Measurements from ENCODE around the gene RABGAP1L. TPM values are rescaled to one million over a fixed set of nuclear protein-coding genes. Genes with fewer than 3 reads are reported as not detected.

Gene RABGAP1L
- total RNA-seq, 2 experiments from 2014 or later, result 59.8 to 67.6 TPM

DNA sequence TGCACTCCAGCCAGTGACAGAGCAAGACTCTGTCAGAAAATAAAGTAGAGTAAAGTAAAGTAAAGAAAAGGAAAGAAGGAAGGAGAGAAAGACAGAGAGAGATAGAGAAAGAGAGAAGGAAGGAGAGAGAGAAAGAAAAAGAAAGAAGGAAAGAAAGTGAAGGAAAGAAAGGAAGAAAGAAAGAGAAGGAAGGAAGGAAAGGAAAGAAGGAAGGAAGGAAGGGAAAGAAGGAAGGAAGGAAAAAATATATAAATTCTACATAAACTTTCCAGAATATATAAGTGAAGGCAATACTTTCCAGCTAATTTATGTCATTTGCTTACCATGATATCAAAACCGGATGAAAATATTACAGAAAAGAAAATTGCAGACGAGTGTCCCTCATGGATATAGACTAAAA, 216.7 kb downstream of the RABGAP1L start:
- Histone ChIP-seq H3K4me1 (ENCODE audit: insufficient read depth, low read length) (no peaks in the 10 kb centered on the region), H3K4me3 (ENCODE audit: low read length) (no peak overlapping the region), H3K9me3 (ENCODE audit: control insufficient read depth in 1 of 2, insufficient read depth in 1 of 2, low read length in 2 of 2) (no peaks in the 10 kb centered on the region), H3K27me3 (ENCODE audit: control insufficient read depth in 1 of 2, insufficient read depth in 2 of 2, low read length in 2 of 2) (no peaks in the 10 kb centered on the region), H3K27ac (ENCODE audit: low read depth in 1 of 2, low read length in 2 of 2) (no peak overlapping the region), H3K36me3 (ENCODE audit: insufficient read depth, low read length) (no peaks in the 10 kb centered on the region)
- H3K4me3 Mint-ChIP-seq, result no peak overlapping the region
- ATAC-seq (ENCODE audit: poor library complexity) (no peak), DNase-seq (no peak)
- H3K27ac Mint-ChIP-seq, result no peak overlapping the region
- H3K4me1 Mint-ChIP-seq (ENCODE audit: low read depth), result no peaks in the 10 kb centered on the region
- ChIA-PET CTCF (no interaction called here), POLR2A (no interaction called here)
- H3K36me3 Mint-ChIP-seq (ENCODE audit: low read depth), result peaks cover 58% of the 10 kb centered on the region
- no peaks in the 10 kb centered on the region for H3K27me3 Mint-ChIP-seq
- intact Hi-C loops (cut with DNase I, micrococcal nuclease), result no loop called here
- TF ChIP-seq, protein P1, sequence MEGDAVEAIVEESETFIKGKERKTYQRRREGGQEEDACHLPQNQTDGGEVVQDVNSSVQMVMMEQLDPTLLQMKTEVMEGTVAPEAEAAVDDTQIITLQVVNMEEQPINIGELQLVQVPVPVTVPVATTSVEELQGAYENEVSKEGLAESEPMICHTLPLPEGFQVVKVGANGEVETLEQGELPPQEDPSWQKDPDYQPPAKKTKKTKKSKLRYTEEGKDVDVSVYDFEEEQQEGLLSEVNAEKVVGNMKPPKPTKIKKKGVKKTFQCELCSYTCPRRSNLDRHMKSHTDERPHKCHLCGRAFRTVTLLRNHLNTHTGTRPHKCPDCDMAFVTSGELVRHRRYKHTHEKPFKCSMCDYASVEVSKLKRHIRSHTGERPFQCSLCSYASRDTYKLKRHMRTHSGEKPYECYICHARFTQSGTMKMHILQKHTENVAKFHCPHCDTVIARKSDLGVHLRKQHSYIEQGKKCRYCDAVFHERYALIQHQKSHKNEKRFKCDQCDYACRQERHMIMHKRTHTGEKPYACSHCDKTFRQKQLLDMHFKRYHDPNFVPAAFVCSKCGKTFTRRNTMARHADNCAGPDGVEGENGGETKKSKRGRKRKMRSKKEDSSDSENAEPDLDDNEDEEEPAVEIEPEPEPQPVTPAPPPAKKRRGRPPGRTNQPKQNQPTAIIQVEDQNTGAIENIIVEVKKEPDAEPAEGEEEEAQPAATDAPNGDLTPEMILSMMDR (IDR thresholded peaks at IDR 0.05), result no peak
- no peaks in the 10 kb centered on the region for H3K9me3 Mint-ChIP-seq

DNA sequence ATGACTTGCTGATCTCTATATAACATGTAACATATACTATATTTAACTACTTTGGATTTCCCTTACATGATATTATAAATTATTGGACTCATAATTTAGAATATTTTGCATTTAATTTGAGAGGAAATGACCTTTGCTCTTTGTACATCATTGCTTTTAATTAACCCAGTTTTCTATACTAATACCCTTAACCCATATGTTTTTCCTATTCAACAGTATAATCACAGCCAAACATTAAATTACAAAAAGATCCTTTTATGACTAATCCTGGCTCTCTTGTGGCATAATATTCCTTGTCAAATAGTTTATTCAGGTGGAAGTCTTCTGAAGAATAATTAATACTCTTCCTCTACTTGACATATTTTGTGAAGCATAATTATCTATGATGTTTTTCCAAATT, 232.4 kb downstream of the RABGAP1L start:
- Histone ChIP-seq H3K36me3 (ENCODE audit: insufficient read depth, low read length) (peaks cover 15% of the 10 kb centered on the region), H3K9me3 (ENCODE audit: control insufficient read depth in 1 of 2, insufficient read depth in 1 of 2, low read length in 2 of 2) (no peaks in the 10 kb centered on the region), H3K4me1 (ENCODE audit: insufficient read depth, low read length) (no peaks in the 10 kb centered on the region), H3K27me3 (ENCODE audit: control insufficient read depth in 1 of 2, insufficient read depth in 2 of 2, low read length in 2 of 2) (no peaks in the 10 kb centered on the region), H3K27ac (ENCODE audit: low read depth in 1 of 2, low read length in 2 of 2) (no peak overlapping the region), H3K4me3 (ENCODE audit: low read length) (no peak overlapping the region)
- intact Hi-C loops (cut with DNase I, micrococcal nuclease), result no loop called here
- ChIA-PET POLR2A (no interaction called here), CTCF (no interaction called here)
- H3K27me3 Mint-ChIP-seq, result no peaks in the 10 kb centered on the region
- H3K9me3 Mint-ChIP-seq, result peaks cover 2% of the 10 kb centered on the region
- no peak for DNase-seq
- peaks cover 50% of the 10 kb centered on the region for H3K36me3 Mint-ChIP-seq (ENCODE audit: low read depth)
- H3K27ac Mint-ChIP-seq, result no peak overlapping the region
- ATAC-seq (ENCODE audit: poor library complexity), result no peak
- no peak overlapping the region for H3K4me3 Mint-ChIP-seq
- no peaks in the 10 kb centered on the region for H3K4me1 Mint-ChIP-seq (ENCODE audit: low read depth)
- TF ChIP-seq, protein P1 (IDR thresholded peaks at IDR 0.05), result no peak

DNA sequence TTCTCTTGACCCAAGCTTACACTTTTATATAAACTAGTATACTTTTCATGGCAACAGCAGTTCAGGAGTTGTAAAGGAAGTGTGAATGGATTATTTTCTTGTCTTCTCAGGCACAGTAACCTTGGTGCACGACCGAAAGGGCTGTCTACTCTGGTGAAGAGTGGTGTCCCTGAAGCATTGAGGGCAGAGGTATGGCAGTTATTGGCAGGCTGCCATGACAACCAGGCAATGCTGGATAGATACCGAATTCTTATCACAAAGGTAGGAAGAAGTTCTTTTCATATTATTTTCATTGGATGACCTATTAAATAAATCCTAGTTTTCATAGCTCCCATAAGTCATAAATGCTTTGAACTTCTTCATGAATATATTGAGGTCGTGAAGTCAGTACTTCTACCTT, 234.6 kb downstream of the RABGAP1L start:
- no peaks in the 10 kb centered on the region for H3K4me1 ChIP-seq (ENCODE audit: insufficient read depth, low read length)
- peaks cover 27% of the 10 kb centered on the region for H3K36me3 ChIP-seq (ENCODE audit: insufficient read depth, low read length)
- TF ChIP-seq, protein P1 (IDR thresholded peaks at IDR 0.05), result no peak
- ChIA-PET POLR2A (no interaction called here), CTCF (no interaction called here)
- peaks cover 2% of the 10 kb centered on the region for H3K9me3 Mint-ChIP-seq
- intact Hi-C loops (cut with DNase I, micrococcal nuclease), result no loop called here
- no peak overlapping the region for H3K27ac Mint-ChIP-seq
- H3K27ac ChIP-seq (ENCODE audit: low read depth in 1 of 2, low read length in 2 of 2), result no peak overlapping the region
- H3K36me3 Mint-ChIP-seq (ENCODE audit: low read depth), result peaks cover 63% of the 10 kb centered on the region
- H3K4me1 Mint-ChIP-seq (ENCODE audit: low read depth), result no peaks in the 10 kb centered on the region
- no peaks in the 10 kb centered on the region for H3K9me3 ChIP-seq (ENCODE audit: control insufficient read depth in 1 of 2, insufficient read depth in 1 of 2, low read length in 2 of 2)
- no peaks in the 10 kb centered on the region for H3K27me3 Mint-ChIP-seq
- no peak overlapping the region for H3K4me3 ChIP-seq (ENCODE audit: low read length)
- no peak for DNase-seq
- H3K27me3 ChIP-seq (ENCODE audit: control insufficient read depth in 1 of 2, insufficient read depth in 2 of 2, low read length in 2 of 2), result no peaks in the 10 kb centered on the region
- H3K4me3 Mint-ChIP-seq, result no peak overlapping the region
- ATAC-seq (ENCODE audit: poor library complexity), result no peak

Measured in CD4-positive, alpha-beta T cell (primary cell).